Nephron progenitor cell (in vitro differentiated cells): ENCODE results near the gene CDHR2.

Source experiments
- DNase-seq: peaks from one replicate; pipeline ENCODE4 v3.0.0; 2021
- H3K27ac Mint-ChIP-seq: 2 replicates; pipeline ENCODE4 v1.8.0; 2021; ENCODE audit warnings: mild to moderate bottlenecking, moderate library complexity, mixed read lengths
- H3K27me3 Mint-ChIP-seq: 2 replicates; pipeline ENCODE4 v1.8.0; 2021; ENCODE audit warnings: mild to moderate bottlenecking, low read depth, mixed read lengths; ENCODE audit not compliant: poor library complexity
- H3K36me3 Mint-ChIP-seq: 2 replicates; pipeline ENCODE4 v1.8.0; 2021; ENCODE audit warnings: low read depth, mixed read lengths
- H3K4me1 Mint-ChIP-seq: 2 replicates; pipeline ENCODE4 v1.8.0; 2021; ENCODE audit warnings: mixed read lengths
- H3K4me3 Mint-ChIP-seq: 2 replicates; pipeline ENCODE4 v1.8.0; 2021; ENCODE audit warnings: mild to moderate bottlenecking, moderate library complexity, mixed read lengths
- H3K9me3 Mint-ChIP-seq: 2 replicates; pipeline ENCODE4 v1.8.0; 2021; ENCODE audit warnings: mild to moderate bottlenecking, moderate library complexity, mixed read lengths
- TF ChIP-seq, protein P1 (sequence below): fragments of 200-600 bp; sonication (generic); IDR thresholded peaks from 2 replicates; pipeline ENCODE4 v1.5.0; 2021; ENCODE audit warnings: antibody characterized with exemption

CDHR2 gene

DNA sequence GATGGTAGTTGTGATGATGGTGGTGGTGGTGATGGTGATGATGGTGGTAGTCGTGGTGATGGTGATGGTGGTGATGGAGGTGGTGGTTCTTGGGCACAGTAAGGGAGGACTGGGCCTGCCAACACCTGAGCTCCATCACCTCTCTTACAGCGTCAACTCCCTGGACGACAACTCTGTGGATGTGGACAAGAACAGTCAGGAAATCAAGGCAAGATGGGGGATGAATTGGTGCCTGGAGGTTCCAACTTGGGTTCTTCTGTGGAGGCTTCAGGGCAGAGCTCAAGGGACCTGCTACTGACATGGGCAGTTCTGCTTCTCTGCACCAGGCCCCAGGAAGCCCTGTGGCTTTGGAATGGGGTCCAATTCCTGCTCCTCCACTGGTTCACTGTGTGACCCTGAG lies 43.4 kb downstream of the CDHR2 start:
- Mint-ChIP-seq H3K27ac (no peak overlapping the region), H3K27me3 (peaks cover 21% of the 10 kb centered on the region), H3K4me1 (no peaks in the 10 kb centered on the region), H3K9me3 (no peaks in the 10 kb centered on the region), H3K36me3 (no peaks in the 10 kb centered on the region), H3K4me3 (no peak overlapping the region)
- DNase-seq, result no peak
- TF ChIP-seq, protein P1, sequence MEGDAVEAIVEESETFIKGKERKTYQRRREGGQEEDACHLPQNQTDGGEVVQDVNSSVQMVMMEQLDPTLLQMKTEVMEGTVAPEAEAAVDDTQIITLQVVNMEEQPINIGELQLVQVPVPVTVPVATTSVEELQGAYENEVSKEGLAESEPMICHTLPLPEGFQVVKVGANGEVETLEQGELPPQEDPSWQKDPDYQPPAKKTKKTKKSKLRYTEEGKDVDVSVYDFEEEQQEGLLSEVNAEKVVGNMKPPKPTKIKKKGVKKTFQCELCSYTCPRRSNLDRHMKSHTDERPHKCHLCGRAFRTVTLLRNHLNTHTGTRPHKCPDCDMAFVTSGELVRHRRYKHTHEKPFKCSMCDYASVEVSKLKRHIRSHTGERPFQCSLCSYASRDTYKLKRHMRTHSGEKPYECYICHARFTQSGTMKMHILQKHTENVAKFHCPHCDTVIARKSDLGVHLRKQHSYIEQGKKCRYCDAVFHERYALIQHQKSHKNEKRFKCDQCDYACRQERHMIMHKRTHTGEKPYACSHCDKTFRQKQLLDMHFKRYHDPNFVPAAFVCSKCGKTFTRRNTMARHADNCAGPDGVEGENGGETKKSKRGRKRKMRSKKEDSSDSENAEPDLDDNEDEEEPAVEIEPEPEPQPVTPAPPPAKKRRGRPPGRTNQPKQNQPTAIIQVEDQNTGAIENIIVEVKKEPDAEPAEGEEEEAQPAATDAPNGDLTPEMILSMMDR, result no peak

DNA sequence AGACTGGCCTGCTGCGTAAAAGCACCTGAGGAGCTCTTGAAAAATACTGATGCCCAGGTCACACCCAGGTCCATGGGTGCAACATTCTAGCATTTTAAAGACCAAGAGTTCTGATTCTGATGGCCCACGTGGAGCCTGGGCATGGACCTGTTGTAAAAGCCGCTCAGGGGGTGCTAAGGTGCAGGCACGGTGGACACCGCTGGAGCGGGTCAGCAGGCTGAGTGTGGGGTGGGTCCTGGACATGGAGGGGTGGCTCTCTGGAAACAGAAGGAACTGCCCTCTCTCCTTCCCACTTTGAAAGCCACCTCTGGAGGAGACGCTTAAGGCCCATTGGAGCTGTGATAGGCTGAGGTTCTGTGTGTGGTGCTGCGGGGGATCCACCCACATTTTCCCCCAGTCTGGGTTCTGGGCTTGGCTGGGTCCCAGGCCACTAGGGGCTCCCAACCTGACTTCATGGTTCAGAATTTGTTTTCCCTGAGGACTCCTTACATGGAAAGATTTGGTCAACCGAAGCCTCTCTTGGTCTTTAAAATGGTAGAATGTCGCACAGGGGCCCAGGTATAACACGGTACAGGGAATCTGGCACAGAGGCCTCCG lies 44.2 kb downstream of the CDHR2 start:
- Mint-ChIP-seq H3K4me1 (no peaks in the 10 kb centered on the region), H3K4me3 (no peak overlapping the region), H3K27ac (no peak overlapping the region), H3K36me3 (no peaks in the 10 kb centered on the region), H3K27me3 (peaks cover 25% of the 10 kb centered on the region), H3K9me3 (no peaks in the 10 kb centered on the region)
- no peak for DNase-seq
- TF ChIP-seq, protein P1, result no peak

DNA sequence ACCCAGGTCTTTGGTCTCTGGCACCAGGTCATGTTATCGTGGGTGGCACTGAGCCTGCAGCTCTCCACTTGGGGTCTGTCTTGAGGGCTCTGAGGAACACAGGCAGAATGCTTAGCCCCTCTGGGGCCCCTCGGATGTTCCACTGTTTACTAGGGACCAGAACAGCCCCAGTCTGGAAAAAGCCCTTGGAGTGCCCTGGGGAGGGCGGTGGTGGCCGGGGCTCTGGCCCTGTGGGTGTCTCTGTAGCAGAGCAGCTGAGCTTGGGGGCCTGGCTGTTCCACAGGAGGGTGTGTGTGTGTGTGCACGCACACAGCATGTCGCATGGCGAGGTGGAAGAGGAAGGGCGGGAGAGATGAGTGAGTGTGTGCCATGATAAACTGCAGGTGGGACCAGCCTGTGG lies 45.4 kb downstream of the CDHR2 start:
- no peak for DNase-seq
- no peaks in the 10 kb centered on the region for H3K9me3 Mint-ChIP-seq
- no peak overlapping the region for H3K4me3 Mint-ChIP-seq
- TF ChIP-seq, protein P1, result no peak
- H3K27ac Mint-ChIP-seq, result no peak overlapping the region
- H3K4me1 Mint-ChIP-seq, result no peaks in the 10 kb centered on the region
- peaks cover 31% of the 10 kb centered on the region for H3K27me3 Mint-ChIP-seq
- H3K36me3 Mint-ChIP-seq, result peaks cover 7% of the 10 kb centered on the region

DNA sequence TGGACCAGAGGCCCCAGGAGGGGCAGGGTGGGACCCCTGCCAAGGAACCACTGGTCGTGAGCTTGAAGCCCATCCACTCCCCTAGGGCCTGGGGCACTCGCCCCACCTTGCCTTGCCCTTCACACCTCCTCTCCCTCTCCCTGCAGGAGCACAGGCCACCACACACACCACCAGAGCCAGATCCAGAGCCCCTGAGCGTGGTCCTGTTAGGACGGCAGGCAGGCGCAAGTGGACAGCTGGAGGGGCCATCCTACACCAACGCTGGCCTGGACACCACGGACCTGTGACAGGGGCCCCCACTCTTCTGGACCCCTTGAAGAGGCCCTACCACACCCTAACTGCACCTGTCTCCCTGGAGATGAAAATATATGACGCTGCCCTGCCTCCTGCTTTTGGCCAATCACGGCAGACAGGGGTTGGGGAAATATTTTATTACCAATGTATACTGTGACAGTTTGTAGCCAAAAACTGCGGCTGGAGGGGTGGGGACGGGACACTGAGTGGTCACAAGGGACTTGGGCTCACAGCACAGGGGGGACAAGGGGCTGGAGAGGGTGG lies 46.3 kb downstream of the CDHR2 start:
- H3K4me3 Mint-ChIP-seq, result no peak overlapping the region
- H3K27me3 Mint-ChIP-seq, result peaks cover 31% of the 10 kb centered on the region

DNA sequence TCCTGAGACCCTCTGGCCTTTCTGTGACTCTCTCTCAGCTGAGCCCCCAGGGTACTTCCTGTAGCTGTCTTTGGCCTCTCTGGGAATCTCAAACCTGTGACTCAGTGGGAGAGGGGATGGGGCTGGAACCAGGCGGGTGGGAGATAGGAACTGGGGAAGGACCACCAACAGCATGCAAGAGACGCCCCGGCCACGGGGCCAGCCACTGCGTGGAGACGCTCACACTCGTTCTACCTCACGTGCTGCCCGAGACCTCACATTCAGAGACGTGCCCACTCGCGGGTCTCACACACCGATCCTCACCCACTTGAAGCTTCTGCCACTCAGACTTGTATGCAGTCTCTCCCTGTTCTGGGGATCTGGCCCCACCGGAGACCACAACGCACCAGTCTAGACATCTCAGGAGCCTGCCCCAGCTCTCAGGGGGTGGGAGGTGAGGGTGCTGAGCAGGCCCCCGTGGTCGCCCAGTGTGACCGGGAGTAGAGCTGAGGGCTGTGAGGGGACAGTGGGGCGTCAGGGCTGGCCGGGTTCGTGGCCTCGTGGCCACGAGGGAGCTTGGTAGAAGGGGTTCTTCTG lies 47.0 kb downstream of the CDHR2 start:
- peaks cover 31% of the 10 kb centered on the region for H3K27me3 Mint-ChIP-seq
- TF ChIP-seq, protein P1, result no peak
- H3K9me3 Mint-ChIP-seq, result no peaks in the 10 kb centered on the region
- peak overlapping the region; percentile 62 for H3K4me3 Mint-ChIP-seq
- H3K4me1 Mint-ChIP-seq, result no peaks in the 10 kb centered on the region
- no peak for DNase-seq
- no peak overlapping the region for H3K27ac Mint-ChIP-seq
- H3K36me3 Mint-ChIP-seq, result peaks cover 7% of the 10 kb centered on the region

More for the DNA sequence above, 46.3 kb downstream of the CDHR2 start:
- Mint-ChIP-seq H3K4me1 (no peaks in the 10 kb centered on the region), H3K36me3 (peaks cover 7% of the 10 kb centered on the region), H3K27ac (no peak overlapping the region), H3K9me3 (no peaks in the 10 kb centered on the region)
- TF ChIP-seq, protein P1, result no peak
- DNase-seq, result no peak
